T-helper 22 cell (primary cell): Measurements from ENCODE around the gene ENKD1.
A peak's percentile ranks its signal among the peaks of the same experiment; 100 is the strongest.

Source experiments
- DNase-seq: peaks from one replicate; pipeline ENCODE4 v3.0.0-alpha.2; 2020; ENCODE audit warnings: low read depth

Gene ENKD1

GRCh38 chr16:67663877-67664222, 2.7 kb downstream of the ENKD1 start:
- DNase-seq: no peak

- no peak for DNase-seq
Observed at GRCh38 chr16:67663151-67663876, 3.2 kb downstream of the ENKD1 start.

- DNase-seq: no peak
Observed at GRCh38 chr16:67662653-67663010, 3.9 kb downstream of the ENKD1 start.

- no peak for DNase-seq
Observed at GRCh38 chr16:67661886-67662652, 4.5 kb downstream of the ENKD1 start.

GRCh38 chr16:67661101-67661761, 5.3 kb downstream of the ENKD1 start:
- DNase-seq: no peak

GRCh38 chr16:67660564-67661028, 6.0 kb downstream of the ENKD1 start, which contains the start of gene PARD6A:
PARD6A (plus strand) TSS chr16:67660960; CDS start chr16:67661039, 79 bp downstream.
- DNase-seq: peak; percentile 96

GRCh38 chr16:67659675-67660563, 6.6 kb downstream of the ENKD1 start, which contains the start of gene ACD:
ACD (minus strand) TSS chr16:67660260; CDS start chr16:67660220, 40 bp downstream.
- DNase-seq: peak; percentile 80

GRCh38 chr16:67658849-67659674, 7.5 kb downstream of the ENKD1 start:
- no peak for DNase-seq

- no peak for DNase-seq
Observed at GRCh38 chr16:67657751-67658518, 8.6 kb downstream of the ENKD1 start.

- no peak for DNase-seq
Observed at GRCh38 chr16:67657017-67657608, 9.4 kb downstream of the ENKD1 start.

- DNase-seq: no peak
Observed at GRCh38 chr16:67656344-67657016, 10.1 kb downstream of the ENKD1 start.

- DNase-seq: no peak
Observed at GRCh38 chr16:67655363-67655762, 11.2 kb downstream of the ENKD1 start.

- no peak for DNase-seq
Observed at GRCh38 chr16:67654403-67654911, 12.1 kb downstream of the ENKD1 start.

- DNase-seq: no peak
Observed at GRCh38 chr16:67653789-67654402, 12.7 kb downstream of the ENKD1 start.

- DNase-seq: no peak
Observed at GRCh38 chr16:67653128-67653788, 13.3 kb downstream of the ENKD1 start.

GRCh38 chr16:67652578-67653127, 13.9 kb downstream of the ENKD1 start:
- DNase-seq: no peak

- DNase-seq: no peak
Observed at GRCh38 chr16:67651847-67652246, 14.7 kb downstream of the ENKD1 start.

- DNase-seq: no peak
Observed at GRCh38 chr16:67651039-67651438, 15.5 kb downstream of the ENKD1 start.
